Myocyte (in vitro differentiated cells): Measurements from ENCODE around the gene RPS28. TPM values are rescaled to one million over a fixed set of nuclear protein-coding genes. Genes with fewer than 3 reads are reported as not detected.

Experiments used
- DNase-seq: peaks from one replicate; pipeline ENCODE4 v3.0.0-alpha.2; 2012; ENCODE audit warnings: low read depth
- total RNA-seq: library from RNA; depleted of rRNA; stranded (reverse); fragments of >200 nt; gene quantifications from 2 replicates; pipeline ENCODE4 v1.2.3, GENCODE V29; 2014

Gene RPS28
- total RNA-seq, 1 donor from 2014 or later: 191 TPM

- no peak for DNase-seq
These were observed 1.3 kb upstream of the RPS28 start for GRCh38 chr19:8319807-8320520.

DNA sequence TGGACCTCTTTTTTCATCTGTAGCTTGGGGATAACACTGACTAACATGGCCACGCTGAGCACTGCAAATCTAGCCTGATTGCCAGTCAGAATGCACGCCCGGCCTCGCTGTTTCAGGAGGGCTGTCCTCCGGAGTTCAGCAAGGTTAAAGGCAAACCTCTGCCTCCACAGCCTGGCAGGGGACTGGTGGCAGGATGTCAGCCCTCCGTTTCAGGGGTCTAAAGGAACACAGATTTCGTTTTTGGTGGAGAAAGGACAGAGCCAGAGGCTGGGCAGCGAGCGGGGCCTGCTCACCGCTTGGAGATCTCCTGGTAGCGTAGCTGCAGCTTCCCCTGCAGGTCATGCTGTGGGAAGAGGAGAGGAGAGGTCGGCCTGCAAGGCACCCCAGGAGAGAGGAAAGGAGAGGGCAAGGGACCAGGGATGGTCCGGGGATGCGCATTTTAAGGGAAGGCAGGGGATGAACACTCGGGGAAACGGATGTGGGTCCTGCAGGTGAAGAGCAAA, 681 bp upstream of the RPS28 start:
- peak; percentile 13 for DNase-seq

DNA sequence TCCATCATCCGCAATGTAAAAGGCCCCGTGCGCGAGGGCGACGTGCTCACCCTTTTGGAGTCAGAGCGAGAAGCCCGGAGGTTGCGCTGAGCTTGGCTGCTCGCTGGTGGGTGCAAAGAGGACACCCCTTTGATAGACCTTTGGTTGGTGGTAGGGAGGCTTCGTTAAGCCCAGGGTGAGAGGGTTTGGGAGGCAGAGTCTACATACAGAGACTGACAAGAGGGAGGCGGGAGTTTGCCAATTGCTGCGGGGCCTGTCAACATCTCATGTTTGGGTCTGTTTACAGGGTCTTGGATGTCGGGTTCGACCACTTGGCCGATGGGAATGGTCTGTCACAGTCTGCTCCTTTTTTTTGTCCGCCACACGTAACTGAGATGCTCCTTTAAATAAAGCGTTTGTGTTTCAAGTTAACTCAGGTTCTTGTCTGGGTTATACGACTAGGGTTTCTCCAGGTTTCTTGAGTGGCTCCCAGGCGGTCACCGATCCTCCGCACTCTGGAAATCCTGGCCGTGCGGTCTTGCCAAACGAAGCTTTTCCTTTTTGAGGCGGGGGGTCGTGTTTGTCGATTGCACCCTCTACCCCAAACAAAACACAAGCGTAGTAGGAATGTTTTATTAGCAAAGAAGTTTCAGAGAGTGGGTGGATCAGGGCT, 816 bp downstream of the RPS28 start:
- no peak for DNase-seq

DNA sequence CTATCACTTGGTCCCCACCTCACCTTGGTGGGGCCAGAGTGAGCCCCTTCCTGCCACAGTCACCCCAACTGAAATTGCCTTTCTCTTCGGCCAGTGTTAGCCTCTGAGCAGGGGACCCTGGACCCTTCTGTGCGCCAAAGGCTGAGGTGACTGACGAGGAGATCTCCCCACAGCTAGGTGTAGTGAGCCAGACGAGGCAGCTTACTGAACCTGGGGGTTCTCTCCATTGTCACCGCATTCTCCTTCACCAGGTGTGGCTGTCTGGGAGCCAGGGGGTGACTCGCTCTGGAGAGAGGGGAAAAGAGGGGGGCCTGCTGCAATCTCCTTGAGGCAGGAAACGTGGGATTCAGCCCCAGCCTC, 1.3 kb downstream of the RPS28 start:
- DNase-seq: no peak

- DNase-seq: no peak
These were observed 2.5 kb downstream of the RPS28 start for GRCh38 chr19:8323781-8324185.

GRCh38 chr19:8324186-8325050, 3.1 kb downstream of the RPS28 start:
- no peak for DNase-seq

- no peak for DNase-seq
These were observed 4.2 kb downstream of the RPS28 start for GRCh38 chr19:8325454-8325853.

- DNase-seq: no peak
These were observed 8.7 kb downstream of the RPS28 start for GRCh38 chr19:8329996-8330395.

DNA sequence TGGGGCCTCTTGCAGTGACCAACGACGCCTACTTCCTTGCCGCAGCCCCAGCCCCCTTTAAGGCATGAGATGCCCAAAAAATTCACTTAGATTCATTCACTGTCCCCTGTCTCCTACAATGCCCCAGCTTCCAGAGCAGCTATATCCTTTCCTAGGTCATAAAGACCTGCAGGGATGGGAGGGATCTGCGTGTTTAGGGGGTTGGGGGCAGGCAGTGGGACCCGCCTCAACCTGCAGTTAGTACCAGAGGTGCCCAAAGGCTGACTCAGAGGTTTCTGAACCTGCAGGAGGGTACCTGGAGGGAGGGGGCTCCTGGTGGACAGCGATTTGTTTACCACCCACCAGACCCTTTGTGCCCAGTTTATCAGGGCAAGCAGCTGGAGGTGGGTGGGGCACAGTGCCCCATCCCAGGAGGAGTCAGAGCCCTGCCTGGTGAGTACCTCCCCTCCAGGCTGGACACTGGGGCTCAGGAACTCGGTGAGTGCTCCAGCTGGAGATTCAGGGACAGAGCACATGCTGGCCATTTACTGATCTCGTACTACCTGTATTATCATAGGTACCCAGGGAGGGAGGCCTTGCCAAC, 10.1 kb downstream of the RPS28 start:
- DNase-seq: no peak

GRCh38 chr19:8332976-8333766, 11.9 kb downstream of the RPS28 start:
- DNase-seq: no peak

DNA sequence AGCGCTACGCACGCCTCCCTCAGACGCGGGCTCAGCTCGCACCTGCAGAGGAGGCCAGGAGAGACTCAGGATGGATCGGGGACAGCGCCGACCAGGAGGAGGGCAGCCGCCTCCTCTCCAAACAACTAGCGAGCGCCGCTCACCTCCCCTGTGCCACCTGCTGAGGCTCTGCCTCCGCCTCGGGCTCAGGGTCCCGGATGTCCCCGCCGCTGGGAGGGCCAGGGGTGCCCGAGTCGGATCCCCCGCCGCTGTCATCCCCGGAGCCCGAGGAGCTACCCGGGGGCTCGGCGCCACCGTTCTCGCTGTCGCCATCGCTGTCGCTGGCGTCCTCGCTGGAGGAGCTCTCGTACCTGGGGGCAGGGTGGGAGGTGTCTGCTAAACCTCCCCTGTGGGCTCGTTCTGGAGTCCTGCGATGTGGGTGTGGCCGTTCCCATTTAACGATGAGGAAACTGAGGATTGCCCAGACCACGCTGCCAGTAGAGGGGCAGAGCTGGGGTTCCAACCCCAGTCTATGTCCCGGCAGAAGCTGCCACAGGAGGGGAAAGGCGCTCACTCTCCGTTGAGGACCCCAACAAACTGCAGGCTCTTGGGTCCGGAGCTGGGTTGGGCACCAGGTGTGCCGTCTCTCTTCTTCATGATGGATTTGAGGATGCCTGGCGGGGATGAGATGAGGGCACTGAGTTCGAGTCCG, 12.6 kb downstream of the RPS28 start:
- no peak for DNase-seq

DNA sequence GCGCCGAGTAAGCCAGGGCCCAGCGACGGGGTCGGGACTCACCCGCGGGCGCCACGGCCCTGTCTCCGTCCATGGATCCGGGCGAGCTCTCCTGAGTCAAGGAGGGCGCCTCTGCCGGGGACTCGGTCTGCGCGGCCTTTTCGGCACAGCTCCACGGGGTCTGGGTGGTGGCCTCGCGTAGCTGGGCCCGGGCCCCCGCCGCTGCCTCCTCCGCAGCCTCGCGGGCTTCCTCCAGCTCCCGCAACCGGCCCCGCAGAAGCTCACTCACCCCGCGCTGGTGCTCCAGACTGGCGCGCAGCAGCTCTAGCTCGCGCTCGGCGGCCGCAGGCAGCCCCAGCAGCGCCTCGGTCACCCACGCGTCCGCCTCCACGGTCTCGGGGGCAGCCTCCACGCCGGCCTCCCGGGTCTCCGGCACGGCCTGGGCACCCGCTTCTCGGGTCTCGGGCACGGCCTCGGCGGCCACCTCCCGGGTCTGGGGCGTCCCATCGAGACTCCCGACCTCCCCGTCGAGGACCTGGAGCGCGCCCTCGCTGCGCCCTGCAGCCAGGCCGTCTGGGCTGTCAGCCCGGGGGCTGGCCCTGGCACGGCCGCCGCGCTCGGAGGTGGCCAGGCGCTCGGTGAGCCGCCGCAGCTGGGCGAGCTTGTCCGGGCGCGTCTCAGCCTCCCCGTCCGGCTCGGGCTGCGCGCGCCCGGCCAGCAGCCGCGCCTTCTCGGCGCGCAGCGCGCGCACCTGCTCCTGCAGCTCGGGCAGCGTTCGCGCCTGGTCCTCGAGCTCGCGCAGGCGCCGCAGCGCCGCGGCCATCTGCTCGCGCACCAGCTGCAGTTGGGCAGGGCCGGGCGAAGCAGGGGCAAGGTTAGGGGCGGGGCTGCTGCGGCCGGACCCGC, 13.4 kb downstream of the RPS28 start:
- DNase-seq: peak; percentile 80

- DNase-seq: no peak
These were observed 14.2 kb downstream of the RPS28 start for GRCh38 chr19:8335343-8336071.

- no peak for DNase-seq
These were observed 14.8 kb downstream of the RPS28 start for GRCh38 chr19:8336072-8336569.

- no peak for DNase-seq
These were observed 15.4 kb downstream of the RPS28 start for GRCh38 chr19:8336660-8337059.

GRCh38 chr19:8337728-8338127, 16.4 kb downstream of the RPS28 start:
- DNase-seq: no peak

GRCh38 chr19:8338835-8339234, 17.5 kb downstream of the RPS28 start:
- no peak for DNase-seq
